Esophagus squamous epithelium (tissue), 5 donors: ENCODE results near the gene DAZ1. TPM values are rescaled to one million over a fixed set of nuclear protein-coding genes. Genes with fewer than 3 reads are reported as not detected.
"Not testable (repeated sequence)": the region's sequence is repeated elsewhere in the genome, so short reads cannot be mapped to it uniquely, and the experiment has no call there.

Experiments
- DNase-seq: peaks from one replicate; lab custom pipeline; 2025; lab: John Stamatoyannopoulos, UW
- H3K27ac ChIP-seq, 4 donors: fragments of 200-600 bp; sonication (generic); one replicate each; pipeline ENCODE4 v1.5.1; 2016 to 2019; ENCODE audit warnings: mild to moderate bottlenecking in 1 of 4
- H3K27me3 ChIP-seq, 4 donors: fragments of 200-600 bp; sonication (generic); 1 replicate in 3 of 4; 2 replicates in 1 of 4; pipeline versions ENCODE4 v1.5.1 to v1.6.0; 2017 to 2021; ENCODE audit warnings: antibody characterized with exemption in 1 of 4
- H3K36me3 ChIP-seq, 3 donors: fragments of 200-600 bp; sonication (generic); one replicate each; pipeline ENCODE4 v1.5.1; 2016 to 2019
- H3K4me1 ChIP-seq, 3 donors: fragments of 200-600 bp; sonication (generic); one replicate each; pipeline ENCODE4 v1.5.1; 2017 to 2019
- H3K4me3 ChIP-seq, 4 donors: fragments of 200-600 bp; sonication (generic); 1 replicate in 3 of 4; 2 replicates in 1 of 4; pipeline ENCODE4 v1.5.1; 2016 to 2019; ENCODE audit warnings: mild to moderate bottlenecking in 2 of 4, moderate library complexity in 1 of 4
- H3K9me3 ChIP-seq, 3 donors: fragments of 200-600 bp; sonication (generic); one replicate each; pipeline ENCODE4 v1.5.1; 2016 to 2019
- WGBS, 2 donors: methylation state at CpG; one replicate each; pipeline ENCODE4 v1.1.5; 2018; 5-methylcytosine and 5-hydroxymethylcytosine counted together
- intact Hi-C: fragments of 100-400 bp; cut with DNase I; formaldehyde crosslinking; loops from one replicate; pipeline ENCODE4 v1.15.0; 2022
- total RNA-seq, 4 donors: library from RNA; depleted of rRNA; stranded (reverse); fragments of >200 nt; gene quantifications; one replicate each; pipeline ENCODE4 v1.1.0, GENCODE V29; 2016
- donor health status: DM: yes; HTN: yes; CAD: no.

Gene DAZ1, protein sequence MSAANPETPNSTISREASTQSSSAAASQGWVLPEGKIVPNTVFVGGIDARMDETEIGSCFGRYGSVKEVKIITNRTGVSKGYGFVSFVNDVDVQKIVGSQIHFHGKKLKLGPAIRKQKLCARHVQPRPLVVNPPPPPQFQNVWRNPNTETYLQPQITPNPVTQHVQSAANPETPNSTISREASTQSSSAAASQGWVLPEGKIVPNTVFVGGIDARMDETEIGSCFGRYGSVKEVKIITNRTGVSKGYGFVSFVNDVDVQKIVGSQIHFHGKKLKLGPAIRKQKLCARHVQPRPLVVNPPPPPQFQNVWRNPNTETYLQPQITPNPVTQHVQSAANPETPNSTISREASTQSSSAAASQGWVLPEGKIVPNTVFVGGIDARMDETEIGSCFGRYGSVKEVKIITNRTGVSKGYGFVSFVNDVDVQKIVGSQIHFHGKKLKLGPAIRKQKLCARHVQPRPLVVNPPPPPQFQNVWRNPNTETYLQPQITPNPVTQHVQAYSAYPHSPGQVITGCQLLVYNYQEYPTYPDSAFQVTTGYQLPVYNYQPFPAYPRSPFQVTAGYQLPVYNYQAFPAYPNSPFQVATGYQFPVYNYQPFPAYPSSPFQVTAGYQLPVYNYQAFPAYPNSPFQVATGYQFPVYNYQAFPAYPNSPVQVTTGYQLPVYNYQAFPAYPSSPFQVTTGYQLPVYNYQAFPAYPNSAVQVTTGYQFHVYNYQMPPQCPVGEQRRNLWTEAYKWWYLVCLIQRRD
- total RNA-seq, result not detected

DNA sequence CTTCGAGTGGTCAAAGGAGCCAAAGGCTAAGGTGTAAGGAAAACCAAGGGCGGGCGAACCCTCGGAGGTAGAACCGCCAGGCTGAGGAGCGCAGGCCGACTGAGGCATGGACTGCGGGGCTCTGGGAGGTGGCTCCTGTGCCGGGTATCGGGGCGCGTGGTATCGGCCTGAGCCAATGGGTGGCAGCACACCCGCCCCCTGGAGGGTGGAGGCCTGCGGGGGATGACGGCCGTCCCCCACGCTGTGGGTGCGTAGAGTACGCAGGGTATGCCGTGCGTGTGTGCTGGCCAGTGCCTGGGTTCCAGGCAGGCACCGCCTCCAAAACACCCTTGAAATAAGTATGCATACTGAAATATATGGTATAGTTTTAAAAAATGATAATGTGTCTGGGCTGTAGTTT, at the start of gene DAZ1:
Gene DAZ1 (minus strand): TSS at position 101 of the 400 bp plus-strand sequence. CDS start 208 bp downstream, outside the sequence.
- H3K36me3 ChIP-seq, H3K4me1 ChIP-seq, H3K27me3 ChIP-seq, intact Hi-C loops, H3K9me3 ChIP-seq, DNase-seq, H3K27ac ChIP-seq, H3K4me3 ChIP-seq: not testable (repeated sequence)
- no CpG with 5 or more reads among the region's 23 CpGs for WGBS, 2 donors

DNA sequence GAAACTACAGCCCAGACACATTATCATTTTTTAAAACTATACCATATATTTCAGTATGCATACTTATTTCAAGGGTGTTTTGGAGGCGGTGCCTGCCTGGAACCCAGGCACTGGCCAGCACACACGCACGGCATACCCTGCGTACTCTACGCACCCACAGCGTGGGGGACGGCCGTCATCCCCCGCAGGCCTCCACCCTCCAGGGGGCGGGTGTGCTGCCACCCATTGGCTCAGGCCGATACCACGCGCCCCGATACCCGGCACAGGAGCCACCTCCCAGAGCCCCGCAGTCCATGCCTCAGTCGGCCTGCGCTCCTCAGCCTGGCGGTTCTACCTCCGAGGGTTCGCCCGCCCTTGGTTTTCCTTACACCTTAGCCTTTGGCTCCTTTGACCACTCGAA, 20.4 kb upstream of the DAZ1 start, which contains the start of gene DAZ2:
Gene DAZ2 (plus strand): TSS at position 301 of the 400 bp plus-strand sequence. CDS start 208 bp downstream, outside the sequence.
- intact Hi-C loops, H3K4me3 ChIP-seq, H3K27ac ChIP-seq, H3K9me3 ChIP-seq, H3K4me1 ChIP-seq, DNase-seq, H3K27me3 ChIP-seq, H3K36me3 ChIP-seq: not testable (repeated sequence)
- WGBS, 2 donors, result no CpG with 5 or more reads among the region's 23 CpGs

DNA sequence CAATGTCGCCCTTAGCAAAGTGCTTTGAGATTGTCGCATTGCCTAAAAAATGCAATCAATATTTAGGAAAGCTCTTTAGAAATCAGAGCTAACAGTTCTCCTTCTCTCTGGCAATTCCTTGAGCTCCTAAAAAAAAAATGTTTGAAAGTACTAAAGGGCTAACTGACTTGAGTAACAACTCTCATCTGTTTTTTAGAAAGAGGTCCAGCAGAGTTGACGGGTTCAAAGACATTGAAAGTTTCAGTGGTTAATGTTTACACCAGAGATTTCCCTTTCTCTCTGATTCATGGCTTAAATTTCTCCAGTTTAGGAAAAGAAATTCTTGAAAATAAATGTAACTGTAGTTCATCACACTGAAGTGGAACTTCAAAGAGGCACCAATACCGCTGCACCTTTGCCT, 11.9 kb upstream of the DAZ1 start:
- H3K27me3 ChIP-seq, H3K4me1 ChIP-seq, H3K9me3 ChIP-seq, DNase-seq, H3K36me3 ChIP-seq, intact Hi-C loops, H3K4me3 ChIP-seq, H3K27ac ChIP-seq: not testable (repeated sequence)
- no CpG with 5 or more reads among the region's 4 CpGs for WGBS, 2 donors

DNA sequence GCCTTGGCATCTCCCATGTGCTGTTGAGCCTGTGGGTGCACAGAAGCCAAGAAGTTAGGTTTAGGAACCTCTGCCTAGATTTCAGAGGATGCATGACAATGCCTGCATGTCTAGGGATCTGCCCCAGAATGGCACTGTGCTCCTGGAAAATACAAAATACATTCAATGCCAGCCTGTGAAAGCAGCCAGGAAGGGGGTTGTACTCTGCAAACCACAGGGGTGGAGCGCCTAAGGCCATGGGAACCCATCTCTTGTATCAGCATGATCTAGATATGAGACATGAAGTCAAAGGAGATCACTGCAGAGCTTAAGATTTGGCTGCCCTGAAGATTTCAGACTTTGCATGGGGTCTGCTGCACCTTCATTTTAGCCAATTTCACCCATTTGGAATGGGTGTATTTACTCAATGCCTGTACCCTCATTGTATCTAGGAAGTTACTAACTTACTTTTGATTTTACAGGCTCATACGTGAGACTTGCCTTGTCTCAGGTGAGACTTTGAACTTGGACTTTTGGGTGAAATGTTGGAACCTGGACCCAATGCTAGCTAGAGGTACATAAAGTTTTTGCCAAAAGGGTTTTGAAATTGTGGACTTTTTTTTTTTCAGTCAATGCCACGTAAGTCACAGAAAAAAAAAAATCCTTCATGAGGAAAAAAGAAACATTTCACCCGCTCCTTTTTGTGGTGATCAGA, 11.1 kb upstream of the DAZ1 start:
- DNase-seq, H3K4me3 ChIP-seq, H3K36me3 ChIP-seq, H3K9me3 ChIP-seq, intact Hi-C loops, H3K27ac ChIP-seq, H3K4me1 ChIP-seq, H3K27me3 ChIP-seq: not testable (repeated sequence)
- no CpG with 5 or more reads among the region's 4 CpGs for WGBS, 2 donors

DNA sequence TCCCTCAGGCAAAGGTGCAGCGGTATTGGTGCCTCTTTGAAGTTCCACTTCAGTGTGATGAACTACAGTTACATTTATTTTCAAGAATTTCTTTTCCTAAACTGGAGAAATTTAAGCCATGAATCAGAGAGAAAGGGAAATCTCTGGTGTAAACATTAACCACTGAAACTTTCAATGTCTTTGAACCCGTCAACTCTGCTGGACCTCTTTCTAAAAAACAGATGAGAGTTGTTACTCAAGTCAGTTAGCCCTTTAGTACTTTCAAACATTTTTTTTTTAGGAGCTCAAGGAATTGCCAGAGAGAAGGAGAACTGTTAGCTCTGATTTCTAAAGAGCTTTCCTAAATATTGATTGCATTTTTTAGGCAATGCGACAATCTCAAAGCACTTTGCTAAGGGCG, 8.6 kb upstream of the DAZ1 start:
- WGBS, 2 donors, result no CpG with 5 or more reads among the region's 4 CpGs
- not testable (repeated sequence) for H3K27ac ChIP-seq

More for the DNA sequence above, 8.6 kb upstream of the DAZ1 start:
- H3K9me3 ChIP-seq, H3K36me3 ChIP-seq, intact Hi-C loops, H3K27me3 ChIP-seq, H3K4me3 ChIP-seq, DNase-seq, H3K4me1 ChIP-seq: not testable (repeated sequence)

Other genes with a start within 250 kb of the DAZ1 start
- gene BPY2, start 214.7 kb downstream of the DAZ1 start, total RNA-seq, result not detected
- not detected for gene DAZ2, start 20.5 kb upstream of the DAZ1 start, total RNA-seq